ENCODE data around the gene MTO1.

Gene MTO1

GRCh38 chr6:73418081-73418741, 43.3 kb upstream of the MTO1 start:
- H3K4me1 ChIP-seq (ENCODE audit: control insufficient read depth, insufficient read depth, low read length): no peaks in the 10 kb centered on the region
- CTCF ChIA-PET: no interaction called here
- H3K4me3 ChIP-seq (ENCODE audit: low read depth, low read length): no peak overlapping the region
- H3K36me3 ChIP-seq (ENCODE audit: control insufficient read depth in 2 of 2, insufficient read depth in 1 of 2, low read length in 2 of 2): no peaks in the 10 kb centered on the region
- TF ChIP-seq ZNF23 (tag by site-specific recombination; IDR thresholded peaks at IDR 0.05; ENCODE audit: borderline replicate concordance) (no peak), PRDM1 (tag by site-specific recombination; IDR thresholded peaks at IDR 0.05) (no peak), ZNF10 (tag by site-specific recombination; IDR thresholded peaks at IDR 0.05) (no peak), BCL11A (tag by site-specific recombination; IDR thresholded peaks at IDR 0.05; ENCODE audit: low read depth) (no peak), HOXD13 (CRISPR knock-in tag; IDR thresholded peaks at IDR 0.05; ENCODE audit: borderline replicate concordance) (no peak), CTCF (tag by site-specific recombination; IDR thresholded peaks at IDR 0.05) (no peak), ZNF366 (tag by site-specific recombination; conservative IDR thresholded peaks at IDR 0.05) (no peak), ZNF266 (tag by site-specific recombination; IDR thresholded peaks at IDR 0.05; ENCODE audit: low read depth) (no peak), ZNF16 (tag by site-specific recombination; IDR thresholded peaks at IDR 0.05; ENCODE audit: low read depth) (no peak), ZNF148 (tag by site-specific recombination; IDR thresholded peaks at IDR 0.05; ENCODE audit: borderline replicate concordance) (no peak), RBAK (tag by site-specific recombination; IDR thresholded peaks at IDR 0.05) (no peak), IKZF3 (tag by site-specific recombination; IDR thresholded peaks at IDR 0.05) (no peak), ZBTB1 (tag by site-specific recombination; IDR thresholded peaks at IDR 0.05) (no peak), ZNF626 (tag by site-specific recombination; IDR thresholded peaks at IDR 0.05) (no peak), PATZ1 (tag by site-specific recombination; IDR thresholded peaks at IDR 0.05) (no peak), MZF1 (tag by site-specific recombination; IDR thresholded peaks at IDR 0.05; ENCODE audit: borderline replicate concordance) (no peak), ZNF449 (tag by site-specific recombination; IDR thresholded peaks at IDR 0.05) (no peak)
- no peaks in the 10 kb centered on the region for H3K9me3 ChIP-seq (ENCODE audit: control insufficient read depth, insufficient read depth, low read depth, low read length)
- H3K27ac ChIP-seq (ENCODE audit: extremely low read depth, low read depth, low read length): no peak overlapping the region
- POLR2A ChIA-PET: no interaction called here

- H3K27ac ChIP-seq (ENCODE audit: extremely low read depth, low read depth, low read length): no peak overlapping the region
- no peak for TF ChIP-seq ZBTB11 (tag by site-specific recombination; conservative IDR thresholded peaks at IDR 0.05; ENCODE audit: low read depth)
- TF ChIP-seq GLI2 (tag by site-specific recombination; IDR thresholded peaks at IDR 0.05; ENCODE audit: borderline replicate concordance, low read depth): no peak
- no peak for TF ChIP-seq ZBTB6 (tag by site-specific recombination; IDR thresholded peaks at IDR 0.05)
- no peak for TF ChIP-seq ZNF670 (tag by site-specific recombination; IDR thresholded peaks at IDR 0.05; ENCODE audit: low read depth)
Measured at GRCh38 chr6:73421534-73421933, 40.0 kb upstream of the MTO1 start.

More at GRCh38 chr6:73421534-73421933, 40.0 kb upstream of the MTO1 start:
- ChIA-PET POLR2A (interaction anchor here (0.6 kb wide), 1 partner anchor 54 kb away, joined by 5 read pairs; no protein-coding TSS in a partner anchor), CTCF (no interaction called here)
- H3K4me3 ChIP-seq (ENCODE audit: low read depth, low read length): no peak overlapping the region
- H3K36me3 ChIP-seq (ENCODE audit: control insufficient read depth in 2 of 2, insufficient read depth in 1 of 2, low read length in 2 of 2): no peaks in the 10 kb centered on the region
- no peaks in the 10 kb centered on the region for H3K4me1 ChIP-seq (ENCODE audit: control insufficient read depth, insufficient read depth, low read length)
- no peaks in the 10 kb centered on the region for H3K9me3 ChIP-seq (ENCODE audit: control insufficient read depth, insufficient read depth, low read depth, low read length)

Measured in HEK293 (cell line).